Mammary microvascular endothelial cell (primary cell): ENCODE measurements around the gene SSBP2. TPM values are rescaled to one million over a fixed set of nuclear protein-coding genes. Genes with fewer than 3 reads are reported as not detected.

Experiments used
- total RNA-seq: library from RNA; depleted of rRNA; stranded (reverse); fragments of >200 nt; gene quantifications from 2 replicates; pipeline ENCODE4 v1.2.3, GENCODE V29; 2015

The SSBP2 gene
- total RNA-seq: 5.9 and 7.0 TPM in 2 replicates

DNA sequence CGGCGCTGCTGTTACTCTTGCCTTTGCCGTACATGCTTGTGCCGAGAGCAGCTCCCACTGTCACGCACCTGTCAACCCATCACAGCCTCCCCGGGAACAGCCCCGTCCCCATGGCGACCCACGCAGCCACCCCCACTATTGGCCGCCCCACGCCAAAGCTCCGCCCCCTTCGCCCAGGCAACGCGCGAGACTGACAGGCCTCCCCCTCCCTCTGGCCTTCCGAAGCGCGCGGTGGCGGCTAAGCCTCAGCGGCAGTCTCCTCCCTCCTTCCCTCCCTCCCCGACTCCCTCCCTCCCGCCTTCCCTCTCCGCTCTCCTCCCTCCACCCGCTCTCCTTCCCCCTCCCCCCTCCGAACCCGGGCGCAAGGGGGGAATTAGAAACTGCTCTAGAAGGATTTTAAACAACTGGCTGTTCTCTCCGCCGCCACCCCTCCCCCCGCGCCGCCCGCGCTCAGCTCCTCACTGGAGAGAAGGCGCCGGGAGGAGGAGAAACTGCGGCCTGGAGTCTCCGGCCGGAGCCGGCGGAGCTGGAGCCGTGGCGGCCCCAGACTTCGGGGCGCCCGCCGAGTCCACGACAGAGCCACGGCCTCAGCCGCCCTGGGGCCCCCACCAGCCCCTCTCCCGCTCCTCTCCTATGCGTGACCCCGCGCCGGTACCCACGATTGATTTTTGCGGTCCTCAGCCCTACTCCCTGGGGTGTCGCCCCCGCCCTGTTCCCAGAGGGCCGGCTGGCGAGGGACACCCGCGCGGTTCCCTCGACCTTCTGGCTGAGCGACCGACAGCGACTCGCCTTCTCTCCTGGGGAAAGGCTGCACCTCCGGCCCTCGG is at the start of gene SSBP2:
SSBP2 (minus strand) TSS at position 89 of the 827 bp plus-strand sequence; CDS start at position 34, 55 bp downstream.

DNA sequence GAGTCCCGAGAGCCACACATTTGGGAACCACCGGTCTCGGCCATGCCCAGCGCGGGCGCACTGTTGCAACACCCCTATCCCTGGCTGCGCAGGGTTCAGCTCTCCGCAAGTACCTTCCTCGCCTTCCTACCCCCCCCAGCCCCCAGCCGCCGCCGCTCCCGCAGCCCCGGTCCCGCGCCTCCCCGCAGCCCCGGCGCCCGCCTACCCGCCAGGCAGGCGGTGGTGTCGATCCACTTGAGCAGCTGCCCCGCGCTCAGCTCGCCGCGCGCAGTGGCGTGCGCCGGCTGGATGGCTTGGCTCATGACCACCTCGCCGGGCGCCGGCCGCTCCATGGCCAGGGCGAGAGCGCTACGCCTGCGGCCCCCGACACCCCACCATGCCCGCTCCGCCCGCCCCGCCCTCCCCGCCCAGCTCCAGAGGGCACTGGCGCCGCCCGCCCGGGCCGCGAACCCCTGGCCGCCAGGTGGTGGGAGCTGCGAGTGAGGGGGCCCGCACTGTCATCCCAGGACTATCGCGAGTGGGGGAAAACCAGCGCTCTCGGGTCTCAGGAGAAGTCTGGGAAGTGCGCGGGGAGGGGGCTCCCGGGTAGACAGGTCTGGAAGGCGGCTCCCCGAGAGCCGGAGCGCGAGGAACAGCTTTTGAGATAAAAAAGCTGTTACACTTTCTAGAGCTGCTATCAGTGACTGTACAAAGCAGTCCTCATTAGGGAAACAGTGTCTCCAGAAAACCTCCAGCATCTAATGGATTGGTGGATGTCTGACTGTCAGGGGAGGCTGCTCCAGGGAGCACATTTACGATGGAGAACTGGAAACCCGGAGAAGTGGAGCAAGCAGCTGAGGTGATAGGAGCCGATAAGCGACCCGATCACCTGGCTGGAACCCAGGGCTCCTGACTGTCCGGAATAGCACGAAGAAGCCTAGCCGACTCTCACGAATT is 356.8 kb downstream of the SSBP2 start, which contains the start of gene ACOT12:
ACOT12 (minus strand) TSS at position 352 of the 936 bp plus-strand sequence; CDS start at position 332, 20 bp downstream.

Other genes with a start within 250 kb of the SSBP2 start
- 2.9 and 7.4 TPM in 2 replicates for gene ATG10, start 220.9 kb upstream of the SSBP2 start, total RNA-seq